PC-3 (cell line): Measurements from ENCODE around the gene PITPNM3.

Experiments used
- CTCF ChIP-seq: fragments of 300-600 bp; sonication (generic); conservative IDR thresholded peaks from 2 replicates; pipeline ENCODE4 v1.5.1; 2017; ENCODE audit warnings: antibody characterized with exemption, low read depth, mild to moderate bottlenecking, low read length
- EZH2 ChIP-seq: fragments of 300-600 bp; sonication (generic); IDR thresholded peaks from one replicate; pipeline ENCODE4 v1.6.1; 2017; ENCODE audit warnings: antibody characterized with exemption, mild to moderate bottlenecking, low read length; ENCODE audit not compliant: unreplicated experiment
- EZH2phosphoT487 ChIP-seq: fragments of 300-600 bp; sonication (generic); IDR thresholded peaks from 2 replicates; pipeline ENCODE4 v1.6.1; 2018; ENCODE audit warnings: mild to moderate bottlenecking, antibody characterized with exemption, low read length, borderline replicate concordance

- TF ChIP-seq CTCF = no peak
- no peak for TF ChIP-seq EZH2phosphoT487
- TF ChIP-seq EZH2 = no peak
Measured at GRCh38 chr17:6514371-6514770, 42.0 kb downstream of the PITPNM3 start.
